Suprapubic skin (tissue), 4 donors: ENCODE measurements around the gene KRTAP3-3. TPM values are rescaled to one million over a fixed set of nuclear protein-coding genes. Genes with fewer than 3 reads are reported as not detected.
A peak's percentile ranks its signal among the peaks of the same experiment; 100 is the strongest.

Source experiments
- DNase-seq, 2 donors: peaks; one replicate each; pipeline ENCODE4 v3.0.0-alpha.2; 2019; ENCODE audit warnings: low spot score in 2 of 2
- H3K27ac ChIP-seq: fragments of 200-600 bp; sonication (generic); one replicate; pipeline ENCODE4 v1.5.1; 2019
- H3K27me3 ChIP-seq: fragments of 200-600 bp; sonication (generic); one replicate; pipeline ENCODE4 v1.5.1; 2019
- H3K36me3 ChIP-seq: fragments of 200-600 bp; sonication (generic); one replicate; pipeline ENCODE4 v1.5.1; 2019
- H3K4me1 ChIP-seq: fragments of 200-600 bp; sonication (generic); one replicate; pipeline ENCODE4 v1.5.1; 2019
- H3K4me3 ChIP-seq: fragments of 200-600 bp; sonication (generic); one replicate; pipeline ENCODE4 v1.5.1; 2019; ENCODE audit warnings: mild to moderate bottlenecking
- H3K9me3 ChIP-seq: fragments of 200-600 bp; sonication (generic); one replicate; pipeline ENCODE4 v1.5.1; 2019
- CTCF ChIP-seq, 2 donors: fragments of 200-600 bp in 1 of 2; fragments of 450-650 bp in 1 of 2; sonication (generic) in 1 of 2; IDR thresholded peaks; one replicate each; pipeline ENCODE4 v1.5.1; 2016 to 2019; ENCODE audit warnings: antibody characterized with exemption in 2 of 2, mild to moderate bottlenecking in 1 of 2, moderate library complexity in 1 of 2
- EP300 ChIP-seq: sonication (generic); formaldehyde crosslinking; IDR thresholded peaks from one replicate; pipeline ENCODE4 v1.6.1; 2017; ENCODE audit warnings: antibody characterized with exemption
- POLR2A ChIP-seq, 2 donors: fragments of 450-650 bp; IDR thresholded peaks; one replicate each; pipeline ENCODE4 v1.6.1; 2017; ENCODE audit warnings: antibody characterized with exemption in 2 of 2, mild to moderate bottlenecking in 2 of 2, moderate library complexity in 2 of 2
- POLR2AphosphoS5 ChIP-seq, 3 donors: sonication (generic); formaldehyde crosslinking; IDR thresholded peaks; one replicate each; pipeline ENCODE4 v1.6.1; 2017; ENCODE audit warnings: antibody characterized with exemption in 3 of 3
- WGBS: methylation state at CpG from one replicate; pipeline ENCODE4 v1.1.5; 2018; 5-methylcytosine and 5-hydroxymethylcytosine counted together
- total RNA-seq, 4 donors: library from RNA; depleted of rRNA; stranded (reverse); fragments of >200 nt; gene quantifications; one replicate each; pipeline ENCODE4 v1.1.0, GENCODE V29; 2016

KRTAP3-3 gene
- total RNA-seq, 4 donors from 2014 or later, result 2.8 to 22.9 TPM; not detected in 2

- Histone ChIP-seq H3K4me3 (no peak within 1 kb of the TSS), H3K36me3 (no peaks in the 10 kb centered on the region), H3K27me3 (no peaks in the 10 kb centered on the region), H3K4me1 (peaks cover 2% of the 10 kb centered on the region), H3K9me3 (no peaks in the 10 kb centered on the region), H3K27ac (no peak within 1 kb of the TSS)
- no peak for DNase-seq
- TF ChIP-seq CTCF (IDR thresholded peaks at IDR 0.05) (no peak), EP300 (no peak), POLR2A (IDR thresholded peaks at IDR 0.05) (no peak), POLR2AphosphoS5 (IDR thresholded peaks at IDR 0.05) (no peak)
- WGBS, result 54% methylated on average over 1 of the region's 1 CpG
Observed at GRCh38 chr17:40966848-40967247, 27.1 kb downstream of the KRTAP3-3 start, which contains the start of gene KRT39. KRT39 (minus strand) TSS chr17:40966948; CDS start chr17:40966856, 92 bp downstream.

- Histone ChIP-seq H3K9me3 (no peaks in the 10 kb centered on the region), H3K36me3 (no peaks in the 10 kb centered on the region), H3K4me3 (no peak overlapping the region), H3K27me3 (no peaks in the 10 kb centered on the region), H3K27ac (no peak overlapping the region), H3K4me1 (peaks cover 2% of the 10 kb centered on the region)
- WGBS, result 24% methylated on average over 1 of the region's 1 CpG
- TF ChIP-seq POLR2A (IDR thresholded peaks at IDR 0.05) (no peak), POLR2AphosphoS5 (IDR thresholded peaks at IDR 0.05) (no peak), CTCF (IDR thresholded peaks at IDR 0.05) (peak; percentile 7 to 54), EP300 (no peak)
- no peak for DNase-seq
Observed at GRCh38 chr17:40963838-40964237, 30.1 kb downstream of the KRTAP3-3 start.

GRCh38 chr17:40962059-40962561 is 31.9 kb downstream of the KRTAP3-3 start:
- Histone ChIP-seq H3K4me1 (peaks cover 11% of the 10 kb centered on the region), H3K27ac (no peak overlapping the region), H3K4me3 (no peak overlapping the region), H3K27me3 (no peaks in the 10 kb centered on the region), H3K9me3 (no peaks in the 10 kb centered on the region), H3K36me3 (no peaks in the 10 kb centered on the region)
- DNase-seq, result no peak
- WGBS, result 93% methylated on average over 4 of the region's 4 CpGs
- TF ChIP-seq POLR2AphosphoS5 (IDR thresholded peaks at IDR 0.05) (no peak), POLR2A (IDR thresholded peaks at IDR 0.05) (no peak), CTCF (IDR thresholded peaks at IDR 0.05) (no peak), EP300 (no peak)

GRCh38 chr17:40961591-40961990 is 32.4 kb downstream of the KRTAP3-3 start:
- Histone ChIP-seq H3K27ac (no peak overlapping the region), H3K36me3 (no peaks in the 10 kb centered on the region), H3K4me1 (peaks cover 15% of the 10 kb centered on the region), H3K27me3 (no peaks in the 10 kb centered on the region), H3K9me3 (no peaks in the 10 kb centered on the region), H3K4me3 (no peak overlapping the region)
- TF ChIP-seq CTCF (IDR thresholded peaks at IDR 0.05), result no peak
- TF ChIP-seq POLR2AphosphoS5 (IDR thresholded peaks at IDR 0.05), result no peak
- no peak for TF ChIP-seq POLR2A (IDR thresholded peaks at IDR 0.05)
- no peak for TF ChIP-seq EP300
- WGBS, result 82% methylated on average over 1 of the region's 1 CpG
- DNase-seq, result no peak

GRCh38 chr17:40960144-40960543 is 33.8 kb downstream of the KRTAP3-3 start:
- whole genome bisulfite sequencing, result 92% methylated on average over 10 of the region's 10 CpGs

More at GRCh38 chr17:40960144-40960543, 33.8 kb downstream of the KRTAP3-3 start:
- H3K27ac ChIP-seq, result no peak overlapping the region
- H3K9me3 ChIP-seq, result no peaks in the 10 kb centered on the region
- H3K4me3 ChIP-seq, result no peak overlapping the region
- H3K27me3 ChIP-seq, result no peaks in the 10 kb centered on the region
- TF ChIP-seq POLR2AphosphoS5 (IDR thresholded peaks at IDR 0.05) (no peak), EP300 (no peak), POLR2A (IDR thresholded peaks at IDR 0.05) (no peak)
- DNase-seq, result no peak
- peaks cover 19% of the 10 kb centered on the region for H3K4me1 ChIP-seq
- H3K36me3 ChIP-seq, result no peaks in the 10 kb centered on the region
